PFSK-1 (cell line): ENCODE results near the gene CTSL.

Experiments used
- POLR2AphosphoS5 ChIP-seq: IDR thresholded peaks from 2 replicates; pipeline ENCODE4 v1.6.1; 2012; ENCODE audit warnings: low read depth, mild to moderate bottlenecking, control low read depth, low read length, moderate library complexity
- SIN3A ChIP-seq: IDR thresholded peaks from 2 replicates; pipeline ENCODE4 v1.6.1; 2012; ENCODE audit warnings: mild to moderate bottlenecking, low read length, moderate library complexity, borderline replicate concordance; ENCODE audit not compliant: insufficient read depth
- TAF1 ChIP-seq: IDR thresholded peaks from 2 replicates; pipeline ENCODE4 v1.6.1; 2012; ENCODE audit warnings: low read length, control low read depth, borderline replicate concordance; ENCODE audit not compliant: insufficient read depth
- TF ChIP-seq, protein P1 (sequence below), 2 experiments: IDR thresholded peaks; 2 replicates each; pipeline versions ENCODE4 v1.6.1 to v1.8.0; 2011 to 2012; ENCODE audit warnings: low read depth in 2 of 2, low read length in 2 of 2, control low read depth in 1 of 2, inconsistent platforms in 1 of 2, mild to moderate bottlenecking in 1 of 2, moderate library complexity in 1 of 2; ENCODE audit not compliant: insufficient read depth in 1 of 2

DNA sequence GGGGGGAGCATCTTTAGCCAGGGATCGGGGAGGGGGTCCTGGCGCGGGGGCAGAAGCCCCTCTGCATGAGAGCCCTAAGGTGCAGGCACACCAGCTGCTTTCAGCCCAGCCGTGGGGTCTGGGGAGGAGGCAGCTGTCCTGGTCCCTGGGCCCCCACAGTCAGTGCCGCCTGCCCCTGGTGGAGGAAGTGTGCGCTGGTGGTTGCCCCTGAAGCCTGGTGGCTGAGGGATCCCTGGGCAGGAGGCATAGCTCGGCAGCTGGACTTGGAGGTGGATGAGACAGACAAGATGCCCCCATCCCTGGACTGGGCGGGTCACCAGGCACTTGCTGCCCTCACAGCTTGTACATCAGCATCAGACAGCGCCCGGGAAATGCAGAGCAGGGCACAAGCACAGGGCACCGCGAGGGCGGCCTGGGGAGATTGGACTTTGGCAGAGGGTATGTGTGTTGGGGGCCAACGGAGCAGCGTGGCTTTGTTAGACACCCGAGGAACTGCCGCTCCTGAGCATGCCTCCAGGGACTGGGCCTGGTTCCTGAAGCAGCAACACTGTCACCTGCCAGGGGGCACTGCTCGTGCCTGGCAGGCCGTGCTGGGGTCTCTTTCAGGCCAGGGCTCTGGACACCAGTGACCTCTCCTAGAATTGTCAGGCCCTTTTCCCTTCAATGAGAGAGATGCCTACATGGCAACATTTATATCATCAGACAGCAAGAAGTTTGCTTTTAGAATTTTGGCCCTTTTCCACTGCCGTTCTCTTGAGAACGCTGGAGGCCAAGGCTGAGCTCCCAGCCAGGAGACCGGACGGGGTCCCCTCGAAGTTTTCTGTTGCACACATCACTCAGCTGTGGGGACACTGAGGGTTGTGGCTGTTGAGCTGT, 41.9 kb upstream of the CTSL start:
- TF ChIP-seq POLR2AphosphoS5 (no peak), SIN3A (no peak), TAF1 (no peak)
- TF ChIP-seq, protein P1, sequence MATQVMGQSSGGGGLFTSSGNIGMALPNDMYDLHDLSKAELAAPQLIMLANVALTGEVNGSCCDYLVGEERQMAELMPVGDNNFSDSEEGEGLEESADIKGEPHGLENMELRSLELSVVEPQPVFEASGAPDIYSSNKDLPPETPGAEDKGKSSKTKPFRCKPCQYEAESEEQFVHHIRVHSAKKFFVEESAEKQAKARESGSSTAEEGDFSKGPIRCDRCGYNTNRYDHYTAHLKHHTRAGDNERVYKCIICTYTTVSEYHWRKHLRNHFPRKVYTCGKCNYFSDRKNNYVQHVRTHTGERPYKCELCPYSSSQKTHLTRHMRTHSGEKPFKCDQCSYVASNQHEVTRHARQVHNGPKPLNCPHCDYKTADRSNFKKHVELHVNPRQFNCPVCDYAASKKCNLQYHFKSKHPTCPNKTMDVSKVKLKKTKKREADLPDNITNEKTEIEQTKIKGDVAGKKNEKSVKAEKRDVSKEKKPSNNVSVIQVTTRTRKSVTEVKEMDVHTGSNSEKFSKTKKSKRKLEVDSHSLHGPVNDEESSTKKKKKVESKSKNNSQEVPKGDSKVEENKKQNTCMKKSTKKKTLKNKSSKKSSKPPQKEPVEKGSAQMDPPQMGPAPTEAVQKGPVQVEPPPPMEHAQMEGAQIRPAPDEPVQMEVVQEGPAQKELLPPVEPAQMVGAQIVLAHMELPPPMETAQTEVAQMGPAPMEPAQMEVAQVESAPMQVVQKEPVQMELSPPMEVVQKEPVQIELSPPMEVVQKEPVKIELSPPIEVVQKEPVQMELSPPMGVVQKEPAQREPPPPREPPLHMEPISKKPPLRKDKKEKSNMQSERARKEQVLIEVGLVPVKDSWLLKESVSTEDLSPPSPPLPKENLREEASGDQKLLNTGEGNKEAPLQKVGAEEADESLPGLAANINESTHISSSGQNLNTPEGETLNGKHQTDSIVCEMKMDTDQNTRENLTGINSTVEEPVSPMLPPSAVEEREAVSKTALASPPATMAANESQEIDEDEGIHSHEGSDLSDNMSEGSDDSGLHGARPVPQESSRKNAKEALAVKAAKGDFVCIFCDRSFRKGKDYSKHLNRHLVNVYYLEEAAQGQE (IDR thresholded peaks at IDR 0.05; ENCODE audit: insufficient read depth in 1 of 2, low read depth in 2 of 2, low read length in 2 of 2), result no peak
